GM18519 (cell line): ENCODE results near the gene SLC16A10.

Experiments used
- ATAC-seq: cut with Tn5 transposase; IDR thresholded peaks from one replicate; pipeline ENCODE4 v1.9.1; 2021; ENCODE audit warnings: mild to moderate bottlenecking, moderate library complexity; ENCODE audit not compliant: unreplicated experiment, low FRiP score

Gene SLC16A10

GRCh38 chr6:111208933-111209332 lies 121.6 kb downstream of the SLC16A10 start:
- no peak for ATAC-seq

- ATAC-seq: peak; percentile 58
These were observed 123.0 kb downstream of the SLC16A10 start for GRCh38 chr6:111210194-111210728.

- no peak for ATAC-seq
These were observed 124.2 kb downstream of the SLC16A10 start for GRCh38 chr6:111211411-111212030.

- ATAC-seq: no peak
These were observed 125.3 kb downstream of the SLC16A10 start for GRCh38 chr6:111212625-111213024.

GRCh38 chr6:111215131-111215530 lies 127.8 kb downstream of the SLC16A10 start:
- ATAC-seq: no peak

GRCh38 chr6:111219785-111220184 lies 132.5 kb downstream of the SLC16A10 start:
- ATAC-seq: no peak

- ATAC-seq: no peak
These were observed 133.2 kb downstream of the SLC16A10 start for GRCh38 chr6:111220383-111221031.

- no peak for ATAC-seq
These were observed 134.5 kb downstream of the SLC16A10 start for GRCh38 chr6:111221804-111222203.

- ATAC-seq: no peak
These were observed 135.0 kb downstream of the SLC16A10 start for GRCh38 chr6:111222341-111222740.

- ATAC-seq: no peak
These were observed 140.8 kb downstream of the SLC16A10 start for GRCh38 chr6:111228094-111228493.

GRCh38 chr6:111230351-111231089 lies 143.2 kb downstream of the SLC16A10 start:
- ATAC-seq: no peak

GRCh38 chr6:111231090-111231459 lies 143.8 kb downstream of the SLC16A10 start:
- no peak for ATAC-seq

- no peak for ATAC-seq
These were observed 150.5 kb downstream of the SLC16A10 start for GRCh38 chr6:111237852-111238251.

- no peak for ATAC-seq
These were observed 151.3 kb downstream of the SLC16A10 start for GRCh38 chr6:111238464-111239119.

GRCh38 chr6:111239461-111239860 lies 152.2 kb downstream of the SLC16A10 start:
- ATAC-seq: no peak

- no peak for ATAC-seq
These were observed 155.1 kb downstream of the SLC16A10 start for GRCh38 chr6:111242452-111242851.

- ATAC-seq: no peak
These were observed 155.8 kb downstream of the SLC16A10 start for GRCh38 chr6:111243095-111243494.

GRCh38 chr6:111248789-111249188 lies 161.5 kb downstream of the SLC16A10 start:
- ATAC-seq: no peak

- ATAC-seq: no peak
These were observed 163.6 kb downstream of the SLC16A10 start for GRCh38 chr6:111250791-111251354.

GRCh38 chr6:111252726-111253125 lies 165.4 kb downstream of the SLC16A10 start:
- ATAC-seq: no peak
